ENCODE data around the gene GAL3ST2.

GAL3ST2 gene

GRCh38 chr2:241811201-241811951 is 34.8 kb downstream of the GAL3ST2 start:
- Histone ChIP-seq H3K18ac (ENCODE audit: low read length) (peak overlapping the region; percentile 15), H3K4me3 (ENCODE audit: low read length in 2 of 2) (no peak overlapping the region), H4K91ac (ENCODE audit: low read depth, low read length, poor library complexity) (no peak overlapping the region), H2AFZ (ENCODE audit: low read length) (no peak overlapping the region), H3K27ac (replicated peaks; ENCODE audit: low read length) (no peak overlapping the region), H3K36me3 (replicated peaks in 1 of 2; ENCODE audit: control insufficient read depth in 2 of 2, insufficient read depth in 2 of 2, low read length in 2 of 2) (no peaks in the 10 kb centered on the region), H2AK5ac (ENCODE audit: low read depth, low read length) (peak overlapping the region; percentile 94), H2BK5ac (ENCODE audit: low read length) (peak overlapping the region; percentile 71), H3K9ac (ENCODE audit: low read depth, low read length, poor library complexity) (no peak overlapping the region), H3K9me3 (replicated peaks in 1 of 2; ENCODE audit: control insufficient read depth in 2 of 2, insufficient read depth in 1 of 2, low read depth in 1 of 2, low read length in 2 of 2) (no peaks in the 10 kb centered on the region), H3K27me3 (ENCODE audit: control insufficient read depth in 3 of 3, insufficient read depth in 3 of 3, low read depth in 1 of 3, low read length in 3 of 3) (peaks cover 0 to 6% (median 0%) of the 10 kb centered on the region in 3 experiments), H3K23ac (ENCODE audit: low read depth, low read length, poor library complexity) (peak overlapping the region; percentile 43), H3K79me1 (ENCODE audit: low read depth, low read length) (no peaks in the 10 kb centered on the region), H2BK15ac (ENCODE audit: low read length) (peak overlapping the region; percentile 89), H4K8ac (ENCODE audit: low read depth, low read length) (no peak overlapping the region), H3K14ac (ENCODE audit: low read length) (peak overlapping the region; percentile 21), H3K4ac (ENCODE audit: low read length) (no peak overlapping the region), H3K4me2 (ENCODE audit: insufficient read depth, low read length, poor library complexity, severe bottlenecking) (no peak overlapping the region), H2BK12ac (ENCODE audit: low read length) (peak overlapping the region; percentile 24), H3K4me1 (ENCODE audit: control insufficient read depth in 2 of 2, insufficient read depth in 1 of 2, low read depth in 1 of 2, low read length in 2 of 2) (peaks cover 7 to 12% of the 10 kb centered on the region in 2 donors), H2BK120ac (ENCODE audit: low read depth, low read length) (no peak overlapping the region)
- WGBS, 2 donors (ENCODE audit: extremely low coverage in 2 of 2, insufficient read length in 2 of 2, insufficient replicate concordance in 1 of 2) = no CpG with 5 or more reads among the region's 27 CpGs
- DNase-seq (ENCODE audit: low spot score) = no peak

- H2AFZ ChIP-seq (ENCODE audit: low read length) = no peak overlapping the region
- H3K9me3 ChIP-seq (replicated peaks in 1 of 2; ENCODE audit: control insufficient read depth in 2 of 2, insufficient read depth in 1 of 2, low read depth in 1 of 2, low read length in 2 of 2) = no peaks in the 10 kb centered on the region
- H3K4ac ChIP-seq (ENCODE audit: low read length) = no peak overlapping the region
- H2BK12ac ChIP-seq (ENCODE audit: low read length) = peak overlapping the region; percentile 24
- peaks cover 7 to 12% of the 10 kb centered on the region in 2 donors for H3K4me1 ChIP-seq (ENCODE audit: control insufficient read depth in 2 of 2, insufficient read depth in 1 of 2, low read depth in 1 of 2, low read length in 2 of 2)
- H3K4me2 ChIP-seq (ENCODE audit: insufficient read depth, low read length, poor library complexity, severe bottlenecking) = no peak overlapping the region
- no peak overlapping the region for H3K23ac ChIP-seq (ENCODE audit: low read depth, low read length, poor library complexity)
- H2AK5ac ChIP-seq (ENCODE audit: low read depth, low read length) = peak overlapping the region; percentile 66
- no peak overlapping the region for H3K18ac ChIP-seq (ENCODE audit: low read length)
- H3K36me3 ChIP-seq (replicated peaks in 1 of 2; ENCODE audit: control insufficient read depth in 2 of 2, insufficient read depth in 2 of 2, low read length in 2 of 2) = no peaks in the 10 kb centered on the region
- no peak overlapping the region for H2BK120ac ChIP-seq (ENCODE audit: low read depth, low read length)
- H3K27me3 ChIP-seq (ENCODE audit: control insufficient read depth in 3 of 3, insufficient read depth in 3 of 3, low read depth in 1 of 3, low read length in 3 of 3) = peaks cover 0 to 6% (median 0%) of the 10 kb centered on the region in 3 experiments
- no peak for DNase-seq (ENCODE audit: low spot score)
- peak overlapping the region; percentile 82 for H2BK5ac ChIP-seq (ENCODE audit: low read length)
- no peaks in the 10 kb centered on the region for H3K79me1 ChIP-seq (ENCODE audit: low read depth, low read length)
- H2BK15ac ChIP-seq (ENCODE audit: low read length) = peak overlapping the region; percentile 89
- no peak overlapping the region for H3K4me3 ChIP-seq (ENCODE audit: low read length in 2 of 2)
- no peak overlapping the region for H4K91ac ChIP-seq (ENCODE audit: low read depth, low read length, poor library complexity)
- H3K9ac ChIP-seq (ENCODE audit: low read depth, low read length, poor library complexity) = no peak overlapping the region
- H4K8ac ChIP-seq (ENCODE audit: low read depth, low read length) = no peak overlapping the region
- H3K14ac ChIP-seq (ENCODE audit: low read length) = peak overlapping the region; percentile 21
- WGBS, 2 donors (ENCODE audit: extremely low coverage in 2 of 2, insufficient read length in 2 of 2, insufficient replicate concordance in 1 of 2) = no CpG with 5 or more reads among the region's 20 CpGs
- no peak overlapping the region for H3K27ac ChIP-seq (replicated peaks; ENCODE audit: low read length)
These were observed 35.5 kb downstream of the GAL3ST2 start for GRCh38 chr2:241811952-241812729.

GRCh38 chr2:241812730-241813643 is 36.4 kb downstream of the GAL3ST2 start:
- Histone ChIP-seq H3K4me1 (ENCODE audit: control insufficient read depth in 2 of 2, insufficient read depth in 1 of 2, low read depth in 1 of 2, low read length in 2 of 2) (peaks cover 7 to 11% of the 10 kb centered on the region in 2 donors), H3K27me3 (ENCODE audit: control insufficient read depth in 3 of 3, insufficient read depth in 3 of 3, low read depth in 1 of 3, low read length in 3 of 3) (peaks cover 0 to 6% (median 0%) of the 10 kb centered on the region in 3 experiments), H2BK15ac (ENCODE audit: low read length) (peak overlapping the region; percentile 62), H3K4me3 (ENCODE audit: low read length in 2 of 2) (no peak overlapping the region), H3K9ac (ENCODE audit: low read depth, low read length, poor library complexity) (peak overlapping the region; percentile 60), H3K14ac (ENCODE audit: low read length) (peak overlapping the region; percentile 71), H4K8ac (ENCODE audit: low read depth, low read length) (peak overlapping the region; percentile 92), H3K9me3 (replicated peaks in 1 of 2; ENCODE audit: control insufficient read depth in 2 of 2, insufficient read depth in 1 of 2, low read depth in 1 of 2, low read length in 2 of 2) (no peaks in the 10 kb centered on the region), H3K4me2 (ENCODE audit: insufficient read depth, low read length, poor library complexity, severe bottlenecking) (no peak overlapping the region), H2BK12ac (ENCODE audit: low read length) (peak overlapping the region; percentile 6), H2AFZ (ENCODE audit: low read length) (no peak overlapping the region), H3K4ac (ENCODE audit: low read length) (no peak overlapping the region), H3K23ac (ENCODE audit: low read depth, low read length, poor library complexity) (peak overlapping the region; percentile 43), H3K18ac (ENCODE audit: low read length) (peak overlapping the region; percentile 59), H3K36me3 (replicated peaks in 1 of 2; ENCODE audit: control insufficient read depth in 2 of 2, insufficient read depth in 2 of 2, low read length in 2 of 2) (no peaks in the 10 kb centered on the region), H3K79me1 (ENCODE audit: low read depth, low read length) (no peaks in the 10 kb centered on the region), H2BK120ac (ENCODE audit: low read depth, low read length) (no peak overlapping the region), H4K91ac (ENCODE audit: low read depth, low read length, poor library complexity) (peak overlapping the region; percentile 92), H3K27ac (replicated peaks; ENCODE audit: low read length) (no peak overlapping the region), H2AK5ac (ENCODE audit: low read depth, low read length) (peak overlapping the region; percentile 66), H2BK5ac (ENCODE audit: low read length) (peak overlapping the region; percentile 82)
- no peak for DNase-seq (ENCODE audit: low spot score)
- WGBS, 2 donors (ENCODE audit: extremely low coverage in 2 of 2, insufficient read length in 2 of 2, insufficient replicate concordance in 1 of 2) = no CpG with 5 or more reads among the region's 40 CpGs

All from neuronal stem cell (in vitro differentiated cells).